Measurements from ENCODE around the gene MTAP. TPM values are rescaled to one million over a fixed set of nuclear protein-coding genes. Genes with fewer than 3 reads are reported as not detected.

MTAP gene
- total and polyA plus RNA-seq, 2 of the 13 experiments (the other 11 are each of a cell fraction or from before 2014, with no cell fraction given): 16.7 to 51.2 TPM

- H3K79me2 ChIP-seq (ENCODE audit: insufficient read depth, low read length): peaks cover 10% of the 10 kb centered on the region
- H3K4me3 ChIP-seq (replicated peaks in 1 of 3; ENCODE audit: insufficient read depth in 1 of 3, low read depth in 2 of 3, low read length in 3 of 3): no peak overlapping the region
- no peaks in the 10 kb centered on the region for H3K27me3 ChIP-seq (ENCODE audit: control insufficient read depth in 1 of 2, insufficient read depth in 2 of 2, low read length in 2 of 2)
- no peak for ATAC-seq
- no peak overlapping the region for H3K4me2 ChIP-seq (ENCODE audit: low read depth, low read length)
- ChIA-PET POLR2A (no interaction called here), CTCF (ENCODE audit: low intra/inter-chr PET ratio, low total read pairs) (no interaction called here)
- TF ChIP-seq GATA4 (IDR thresholded peaks at IDR 0.05; ENCODE audit: borderline replicate concordance, low read depth) (no peak), ELF4 (CRISPR knock-in tag; IDR thresholded peaks at IDR 0.05; ENCODE audit: borderline replicate concordance) (no peak), ETV6 (CRISPR knock-in tag; conservative IDR thresholded peaks at IDR 0.05) (no peak), PBX2 (CRISPR knock-in tag; IDR thresholded peaks at IDR 0.05) (no peak), HNRNPLL (IDR thresholded peaks at IDR 0.05; ENCODE audit: low read depth, low read length, poor library complexity, severe bottlenecking) (no peak), PLSCR1 (CRISPR knock-in tag; IDR thresholded peaks at IDR 0.05; ENCODE audit: borderline replicate concordance) (no peak)
- no peak for DNase-seq (ENCODE audit: low spot score)
- no TSS peak for BruUV-seq (replicated peaks)
- no peaks in the 10 kb centered on the region for H3K9me3 ChIP-seq (ENCODE audit: low read length)
- WGBS (ENCODE audit: low lambda C conversion rate): 92% methylated on average over 2 of the region's 2 CpGs
- intact Hi-C loops (cut with micrococcal nuclease; ENCODE audit: unreplicated experiment) (no loop called here), in situ Hi-C loops (cut with HindIII; ENCODE audit: extremely low pct_ligation_motif_present, low pct_unique_long_range_greater_than_20kb) (no loop called here)
- H2AFZ ChIP-seq (ENCODE audit: low read length): no peak overlapping the region
- peaks cover 20% of the 10 kb centered on the region for H3K4me1 ChIP-seq (ENCODE audit: insufficient read depth, low read length)
- H4K20me1 ChIP-seq (ENCODE audit: insufficient read depth, low read length): no peaks in the 10 kb centered on the region
- no peak for FAIRE-seq
- H3K9ac ChIP-seq (ENCODE audit: insufficient read depth, low read depth, low read length): no peak overlapping the region
- no peak overlapping the region for H3K27ac ChIP-seq (ENCODE audit: extremely low read length, insufficient read depth, low read length)
- H3K36me3 ChIP-seq (replicated peaks in 1 of 2; ENCODE audit: control insufficient read depth in 1 of 2, insufficient read depth in 2 of 2, low read length in 2 of 2): peaks cover 10 to 44% of the 10 kb centered on the region in 2 experiments
These were observed 23.2 kb downstream of the MTAP start for GRCh38 chr9:21825637-21826036.

- H3K9me3 ChIP-seq (ENCODE audit: low read length): no peaks in the 10 kb centered on the region
- CTCF ChIA-PET (ENCODE audit: low intra/inter-chr PET ratio, low total read pairs): no interaction called here
- H3K9ac ChIP-seq (ENCODE audit: insufficient read depth, low read depth, low read length): no peak overlapping the region
- peaks cover 15 to 76% of the 10 kb centered on the region in 2 experiments for H3K36me3 ChIP-seq (replicated peaks in 1 of 2; ENCODE audit: control insufficient read depth in 1 of 2, insufficient read depth in 2 of 2, low read length in 2 of 2)
- H4K20me1 ChIP-seq (ENCODE audit: insufficient read depth, low read length): peaks cover 5% of the 10 kb centered on the region; the same call in 1 of the 2 replicates
- H3K4me2 ChIP-seq (ENCODE audit: low read depth, low read length): no peak overlapping the region
- in situ Hi-C loops (cut with HindIII; ENCODE audit: extremely low pct_ligation_motif_present, low pct_unique_long_range_greater_than_20kb): no loop called here
- ATAC-seq: no peak
- POLR2A ChIA-PET: no interaction called here
- H3K27ac ChIP-seq (ENCODE audit: extremely low read length, insufficient read depth, low read length): no peak overlapping the region
- intact Hi-C loops (cut with micrococcal nuclease; ENCODE audit: unreplicated experiment): no loop called here
- peaks cover 26% of the 10 kb centered on the region for H3K4me1 ChIP-seq (ENCODE audit: insufficient read depth, low read length)
- no TSS peak for BruUV-seq (replicated peaks)
- no peaks in the 10 kb centered on the region for H3K27me3 ChIP-seq (ENCODE audit: control insufficient read depth in 1 of 2, insufficient read depth in 2 of 2, low read length in 2 of 2)
- 98% methylated on average over 3 of the region's 3 CpGs for WGBS (ENCODE audit: low lambda C conversion rate)
- H2AFZ ChIP-seq (ENCODE audit: low read length): no peak overlapping the region
- H3K4me3 ChIP-seq (replicated peaks in 1 of 3; ENCODE audit: insufficient read depth in 1 of 3, low read depth in 2 of 3, low read length in 3 of 3): no peak overlapping the region
- TF ChIP-seq ZUFSP (CRISPR knock-in tag; IDR thresholded peaks at IDR 0.05; ENCODE audit: borderline replicate concordance) (no peak), ZNF580 (CRISPR knock-in tag; IDR thresholded peaks at IDR 0.05; ENCODE audit: borderline replicate concordance, low read depth) (no peak), ZNF460 (CRISPR knock-in tag; IDR thresholded peaks at IDR 0.05; ENCODE audit: borderline replicate concordance) (no peak), ZNF678 (CRISPR knock-in tag; IDR thresholded peaks at IDR 0.05) (no peak), TBP (CRISPR knock-in tag; IDR thresholded peaks at IDR 0.05) (no peak), ZNF563 (CRISPR knock-in tag; IDR thresholded peaks at IDR 0.05) (no peak)
- DNase-seq (ENCODE audit: low spot score): no peak
- peaks cover 8% of the 10 kb centered on the region for H3K79me2 ChIP-seq (ENCODE audit: insufficient read depth, low read length)
- no peak for FAIRE-seq
These were observed 26.5 kb downstream of the MTAP start for GRCh38 chr9:21828853-21829410.
